GM18909 (cell line): ENCODE data around the gene DNMT3A.

Experiments
- ATAC-seq: cut with Tn5 transposase; IDR thresholded peaks from one replicate; pipeline ENCODE4 v1.9.1; 2021; ENCODE audit warnings: mild to moderate bottlenecking; ENCODE audit not compliant: unreplicated experiment, poor library complexity

Gene DNMT3A

DNA sequence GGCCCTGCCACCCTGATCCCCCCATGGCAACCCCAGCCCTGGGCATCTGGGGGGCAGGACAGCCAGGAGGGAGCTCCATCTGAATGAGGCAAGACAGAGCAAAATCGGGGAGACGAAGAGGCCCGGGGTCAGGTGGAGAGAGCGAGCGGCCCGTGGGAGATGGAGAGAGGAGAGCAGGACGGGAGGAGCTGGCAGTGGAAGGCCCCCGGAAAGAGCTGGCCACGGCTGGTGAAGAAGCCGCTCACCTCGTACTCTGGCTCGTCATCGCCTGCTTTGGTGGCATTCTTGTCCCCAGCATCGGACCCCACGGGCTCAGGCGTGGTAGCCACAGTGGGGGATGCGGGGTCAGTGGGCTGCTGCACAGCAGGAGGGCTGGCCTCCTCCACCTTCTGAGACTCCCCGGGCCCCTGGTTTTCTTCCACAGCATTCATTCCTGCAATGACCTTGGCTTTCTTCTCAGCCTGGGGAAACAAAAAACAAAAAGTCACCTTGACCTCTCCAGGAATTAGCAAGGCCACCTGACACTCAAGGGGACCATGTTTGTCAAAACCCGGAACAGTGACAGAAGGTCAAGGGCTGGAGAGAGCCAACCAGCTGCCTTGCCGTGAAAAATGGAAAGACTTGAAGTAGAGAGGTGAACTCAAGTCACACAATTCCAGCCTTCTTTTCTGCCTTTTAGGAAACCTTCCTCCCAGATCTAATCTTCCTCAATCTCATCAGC, 93.8 kb downstream of the DNMT3A start:
- ATAC-seq = no peak

DNA sequence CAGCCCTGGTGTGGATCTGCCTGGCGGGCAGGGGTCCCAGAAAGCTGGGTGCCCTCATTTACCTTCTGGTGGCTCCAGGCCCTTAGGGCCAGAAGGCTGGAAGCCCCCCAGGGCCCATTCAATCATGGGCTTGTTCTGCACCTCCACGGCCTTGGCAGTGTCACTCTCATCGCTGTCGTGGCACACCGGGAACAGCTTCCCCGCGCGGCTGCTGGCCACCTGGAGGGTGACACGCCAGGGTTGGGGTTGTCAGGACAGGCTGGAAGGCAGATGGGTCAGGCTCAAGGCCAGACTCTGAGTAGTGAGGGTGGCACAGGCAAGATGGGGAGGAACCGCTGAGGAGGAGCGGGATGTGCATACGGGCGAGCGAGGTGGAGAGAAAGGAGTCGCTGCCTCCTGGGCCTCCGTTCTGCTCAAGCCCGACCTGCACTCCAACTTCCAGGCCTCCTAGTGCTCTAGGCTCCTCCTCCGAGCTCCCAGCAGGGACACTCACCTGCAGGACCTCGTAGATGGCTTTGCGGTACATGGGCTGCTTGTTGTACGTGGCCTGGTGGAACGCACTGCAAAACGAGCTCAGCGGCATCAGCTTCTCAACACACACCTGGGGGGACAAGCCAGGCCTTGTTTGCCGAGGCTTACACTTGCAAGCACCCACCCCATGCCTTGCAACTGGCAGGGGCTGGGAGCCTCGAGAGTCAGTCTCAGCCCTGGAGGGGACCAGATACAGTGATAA, 95.0 kb downstream of the DNMT3A start:
- no peak for ATAC-seq

DNA sequence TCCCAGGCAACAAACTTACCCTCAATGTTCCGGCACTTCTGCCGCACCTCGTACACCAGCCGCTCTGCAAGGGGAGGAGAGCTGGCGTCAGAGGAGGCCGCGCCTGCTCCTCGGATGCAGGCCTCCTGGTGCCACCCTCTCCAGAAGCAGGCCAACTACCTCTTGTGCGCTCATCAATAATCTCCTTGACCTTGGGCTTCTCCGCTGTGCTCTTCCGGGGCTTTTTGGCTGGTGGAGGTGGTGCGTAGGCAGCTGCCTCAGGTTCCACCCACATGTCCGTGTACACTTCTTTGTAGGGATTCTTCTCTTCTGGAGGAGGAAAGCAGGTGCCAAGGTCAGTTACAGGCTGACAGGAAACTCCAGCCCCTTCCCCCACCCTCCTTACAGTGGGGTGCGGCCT, 95.7 kb downstream of the DNMT3A start:
- no peak for ATAC-seq

DNA sequence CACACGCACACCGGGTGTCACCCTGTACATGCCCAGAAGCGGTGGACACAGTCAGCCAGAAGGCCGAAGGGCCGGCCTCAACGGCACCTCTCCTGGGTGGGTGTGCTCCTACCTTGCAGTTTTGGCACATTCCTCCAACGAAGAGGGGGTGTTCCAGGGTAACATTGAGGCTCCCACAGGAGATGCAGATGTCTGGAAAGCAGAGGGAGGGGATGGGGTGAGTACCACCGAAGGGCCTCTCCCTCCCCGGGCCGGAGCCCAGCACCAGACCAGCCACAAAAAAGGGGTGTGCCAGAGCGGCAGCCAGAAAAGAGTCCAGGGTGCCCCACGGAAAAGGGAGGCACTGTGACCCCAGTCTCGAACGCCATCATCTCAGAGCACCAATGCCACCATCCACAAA, 96.6 kb downstream of the DNMT3A start:
- no peak for ATAC-seq

DNA sequence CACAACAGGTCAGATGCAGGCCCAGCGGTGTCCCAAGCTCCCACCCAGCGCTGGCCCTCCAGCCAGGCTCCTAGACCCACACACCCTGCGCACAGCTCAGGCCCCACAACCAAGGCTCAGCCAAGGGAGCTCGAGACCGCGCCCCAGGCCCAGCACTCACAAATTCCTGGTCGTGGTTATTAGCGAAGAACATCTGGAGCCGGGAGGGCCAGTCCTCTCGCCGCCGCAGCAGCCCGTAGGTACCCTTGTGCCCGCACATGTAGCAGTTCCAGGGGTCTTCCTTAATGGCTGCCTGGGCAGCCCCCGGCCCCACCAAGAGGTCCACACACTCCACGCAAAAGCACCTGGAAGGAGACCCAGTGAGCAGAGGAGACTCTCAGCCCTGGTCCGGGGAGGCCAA, 97.7 kb downstream of the DNMT3A start:
- no peak for ATAC-seq

DNA sequence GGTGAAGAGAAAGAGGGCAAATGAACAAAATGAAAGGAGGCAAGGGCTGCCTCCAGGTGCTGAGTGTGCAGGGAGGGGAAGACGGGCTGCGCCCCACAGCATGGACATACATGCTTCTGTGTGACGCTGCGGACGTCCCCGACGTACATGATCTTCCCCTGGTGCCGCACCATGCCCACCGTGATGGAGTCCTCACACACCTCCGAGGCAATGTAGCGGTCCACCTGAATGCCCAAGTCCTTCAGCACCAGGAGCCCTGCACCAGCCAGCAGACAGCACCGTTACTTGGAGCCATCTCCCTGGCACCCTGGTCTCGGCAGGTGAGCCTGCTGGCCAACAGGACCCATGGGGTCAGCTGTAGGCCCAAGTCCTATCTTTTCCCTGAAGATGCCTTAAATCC, 100.3 kb downstream of the DNMT3A start:
- no peak for ATAC-seq

DNA sequence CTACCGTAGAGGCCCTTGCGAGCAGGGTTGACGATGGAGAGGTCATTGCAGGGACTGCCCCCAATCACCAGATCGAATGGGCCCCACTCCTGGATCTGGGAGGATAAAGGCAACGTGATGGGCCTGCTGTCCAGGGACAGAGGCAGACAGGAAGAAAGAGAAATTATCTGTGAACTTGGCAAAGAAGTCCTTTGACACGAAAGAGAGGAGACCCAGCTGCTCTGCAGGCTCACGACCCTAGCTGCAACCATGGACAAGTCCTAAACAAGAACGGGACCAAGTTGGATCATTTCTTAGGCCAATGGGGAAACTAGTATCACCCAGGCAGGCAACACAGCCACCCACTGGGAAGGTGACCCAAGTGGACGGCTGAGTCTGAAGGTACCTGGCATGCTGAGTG, 101.1 kb downstream of the DNMT3A start:
- ATAC-seq = no peak

DNA sequence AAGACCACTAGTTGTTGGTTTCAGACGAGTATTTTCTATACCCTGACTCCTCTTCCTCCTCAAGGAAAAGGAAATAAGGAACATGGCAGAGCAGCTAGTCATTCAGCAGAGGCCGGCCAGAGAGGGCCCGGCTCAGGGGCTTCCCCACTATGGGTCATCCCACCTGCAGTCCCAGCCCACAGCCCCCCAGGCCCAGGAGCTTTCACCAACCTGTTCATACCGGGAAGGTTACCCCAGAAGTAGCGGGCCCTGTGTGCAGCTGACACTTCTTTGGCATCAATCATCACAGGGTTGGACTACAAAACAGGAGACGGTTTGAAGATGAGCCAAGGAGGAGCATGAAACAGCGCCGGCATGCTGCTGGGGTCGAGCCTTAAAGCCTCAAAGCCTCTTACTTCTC, 102.8 kb downstream of the DNMT3A start:
- ATAC-seq = no peak

DNA sequence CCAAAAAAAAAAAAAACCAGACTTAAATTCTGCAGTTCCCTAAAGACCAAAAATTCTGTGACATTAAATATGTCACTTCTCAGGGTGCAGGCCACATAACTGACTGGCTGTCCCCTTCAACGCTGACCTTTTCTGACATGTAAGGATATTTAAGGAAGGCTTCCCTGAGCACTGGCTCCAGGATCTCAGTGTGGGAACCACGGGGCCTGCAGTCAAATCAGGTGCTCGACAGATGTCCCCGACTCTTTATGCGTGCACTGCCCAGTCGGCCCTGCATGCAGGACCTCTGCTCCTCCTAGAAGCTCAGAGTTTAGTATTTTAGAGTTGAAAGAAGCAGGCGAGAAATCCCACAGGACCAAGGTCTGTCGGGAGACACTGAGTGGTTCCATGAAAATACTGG, 104.0 kb downstream of the DNMT3A start:
- no peak for ATAC-seq

DNA sequence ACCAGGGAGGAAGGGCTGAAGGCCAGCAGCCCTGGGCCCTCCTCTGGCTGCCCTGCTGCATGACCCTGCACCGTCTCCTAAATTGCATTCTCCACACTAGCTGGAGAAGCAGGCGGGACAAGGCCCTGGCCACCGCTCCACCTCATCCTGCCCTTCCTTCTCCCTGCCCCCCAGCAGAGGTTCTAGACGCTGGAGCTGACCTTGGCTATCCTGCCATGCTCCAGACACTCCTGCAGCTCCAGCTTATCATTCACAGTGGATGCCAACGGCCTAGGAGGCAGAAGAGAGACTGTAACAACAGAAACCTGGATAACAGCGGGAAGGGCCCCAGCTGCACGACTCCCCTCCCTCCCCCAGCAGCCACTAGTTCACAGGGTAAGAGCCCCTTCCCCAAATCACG, 105.0 kb downstream of the DNMT3A start:
- ATAC-seq = no peak

DNA sequence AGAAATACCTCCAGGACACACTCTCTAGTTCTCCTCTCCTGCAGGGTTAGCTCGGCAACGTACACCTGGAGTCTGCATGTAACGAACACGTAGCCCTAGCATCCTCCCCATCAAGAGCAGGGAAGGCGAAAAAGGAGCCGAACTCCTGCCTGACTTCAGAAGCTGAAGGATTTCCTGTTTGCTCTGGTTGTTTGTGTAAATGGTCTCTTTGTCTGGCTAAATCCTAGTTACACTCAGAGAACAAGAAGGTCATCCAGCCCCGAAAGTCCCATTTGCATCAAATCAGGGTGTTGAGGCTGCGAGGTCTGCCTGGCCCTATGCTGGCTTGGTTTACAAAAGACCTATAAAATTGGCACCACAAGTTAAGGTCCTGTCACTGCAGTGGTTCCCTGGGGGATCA, 107.0 kb downstream of the DNMT3A start:
- no peak for ATAC-seq

DNA sequence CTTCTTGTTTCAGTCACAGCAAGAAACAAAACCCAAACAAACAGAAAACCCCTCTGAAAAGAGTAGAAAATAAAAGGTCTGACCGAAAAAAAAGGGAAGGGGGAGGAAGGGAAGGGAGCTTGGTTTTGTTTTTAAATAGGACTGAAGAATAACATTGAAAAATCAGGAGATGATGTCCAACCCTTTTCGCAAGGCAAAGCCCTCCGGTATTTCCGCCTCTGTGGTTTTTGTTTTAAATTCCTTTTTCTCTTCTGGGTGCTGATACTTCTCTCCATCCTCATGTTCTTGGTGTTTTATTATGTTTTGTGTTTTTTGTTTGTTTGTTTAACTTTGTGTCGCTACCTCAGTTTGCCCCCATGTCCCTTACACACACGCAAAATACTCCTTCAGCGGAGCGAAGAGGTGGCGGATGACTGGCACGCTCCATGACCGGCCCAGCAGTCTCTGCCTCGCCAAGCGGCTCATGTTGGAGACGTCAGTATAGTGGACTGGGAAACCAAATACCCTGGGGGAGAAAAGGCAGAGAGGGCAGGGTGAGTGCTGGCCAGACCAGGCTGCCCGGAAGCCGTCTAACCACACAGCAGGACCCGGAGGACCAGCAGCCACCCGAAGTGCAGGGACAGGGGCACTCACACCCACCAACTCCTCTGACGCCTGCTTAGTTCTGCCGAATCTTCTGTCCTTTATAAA, 107.7 kb downstream of the DNMT3A start:
- no peak for ATAC-seq

DNA sequence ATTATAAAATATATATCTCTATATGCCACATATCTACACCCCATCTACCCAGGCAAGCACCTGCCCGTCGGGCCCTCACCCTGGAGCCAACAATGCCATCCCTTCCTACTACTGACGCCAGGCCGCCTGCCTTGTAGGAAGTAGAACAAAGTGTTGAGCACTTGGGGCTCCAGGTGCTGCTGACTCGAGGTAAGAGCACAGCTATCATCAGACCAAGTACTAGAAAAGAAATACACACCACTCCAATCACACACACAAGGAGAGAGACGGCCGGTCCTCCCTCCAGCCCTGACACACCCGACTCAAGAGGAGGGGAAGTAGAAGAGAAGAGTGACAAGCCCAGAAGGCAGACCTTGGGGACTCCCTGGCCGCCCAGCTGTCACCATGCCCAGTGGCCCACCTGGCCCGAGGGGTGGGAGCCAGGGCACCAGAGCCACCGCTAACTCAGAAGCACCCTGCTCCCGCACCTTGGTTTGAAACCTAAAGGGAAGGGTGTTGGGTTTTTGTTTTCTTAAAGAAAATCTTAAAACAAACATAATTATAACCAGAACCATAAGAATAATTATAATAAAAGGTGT, 109.4 kb downstream of the DNMT3A start:
- ATAC-seq = no peak

DNA sequence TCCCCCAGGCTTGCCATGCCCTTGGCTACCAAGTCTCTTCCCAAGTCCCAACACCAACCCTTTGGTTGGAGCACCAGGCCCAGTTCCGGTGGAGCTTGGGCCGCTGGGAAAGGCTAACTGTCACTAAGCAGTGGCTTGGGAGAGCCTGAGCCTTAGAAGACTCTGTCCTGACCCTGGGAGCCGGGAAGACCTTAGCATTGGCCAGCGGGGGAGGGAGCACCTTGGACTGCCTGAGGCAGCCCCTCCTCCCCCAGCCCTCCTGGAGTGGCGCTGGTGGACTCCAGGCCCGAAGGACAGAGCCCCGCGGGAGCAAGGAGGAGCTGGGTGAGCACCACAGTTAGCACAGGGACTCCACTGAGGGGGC, 110.8 kb downstream of the DNMT3A start:
- no peak for ATAC-seq

DNA sequence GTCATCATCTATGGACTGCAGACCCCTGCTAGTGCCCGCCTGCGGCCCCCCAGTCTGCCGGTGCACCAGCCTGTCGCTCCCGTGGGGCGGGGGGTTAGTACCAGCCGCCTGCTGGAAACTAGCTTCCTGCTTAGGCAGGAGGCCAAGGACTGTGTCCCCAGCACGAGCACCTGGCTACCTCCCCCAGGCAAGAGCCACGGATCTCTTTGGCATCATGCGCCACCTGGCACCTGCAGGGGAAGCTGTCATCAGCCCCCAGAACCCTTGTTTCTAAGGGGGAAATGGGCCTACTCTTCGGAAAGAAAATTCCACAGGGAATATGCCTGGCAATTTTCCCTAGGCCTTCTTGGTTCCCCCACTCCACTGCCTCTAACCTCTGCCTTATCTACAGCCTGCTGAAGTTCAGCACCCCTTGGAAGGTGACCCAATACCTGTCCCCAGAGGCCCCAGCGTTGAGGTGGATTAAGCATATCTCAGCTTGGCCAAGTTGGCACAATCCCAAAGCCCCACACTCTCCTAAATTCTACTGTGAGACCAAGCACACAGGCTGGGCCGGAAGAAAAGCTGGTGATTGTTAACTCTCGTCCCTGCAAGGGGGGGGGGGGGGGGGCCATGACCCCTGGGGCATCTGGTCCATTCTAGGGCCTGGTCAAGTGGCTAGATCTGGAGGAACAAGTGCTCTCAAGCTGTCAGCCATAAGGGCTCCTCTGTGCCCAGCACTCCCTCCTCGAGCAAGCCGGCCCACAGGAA, 111.4 kb downstream of the DNMT3A start:
- no peak for ATAC-seq

DNA sequence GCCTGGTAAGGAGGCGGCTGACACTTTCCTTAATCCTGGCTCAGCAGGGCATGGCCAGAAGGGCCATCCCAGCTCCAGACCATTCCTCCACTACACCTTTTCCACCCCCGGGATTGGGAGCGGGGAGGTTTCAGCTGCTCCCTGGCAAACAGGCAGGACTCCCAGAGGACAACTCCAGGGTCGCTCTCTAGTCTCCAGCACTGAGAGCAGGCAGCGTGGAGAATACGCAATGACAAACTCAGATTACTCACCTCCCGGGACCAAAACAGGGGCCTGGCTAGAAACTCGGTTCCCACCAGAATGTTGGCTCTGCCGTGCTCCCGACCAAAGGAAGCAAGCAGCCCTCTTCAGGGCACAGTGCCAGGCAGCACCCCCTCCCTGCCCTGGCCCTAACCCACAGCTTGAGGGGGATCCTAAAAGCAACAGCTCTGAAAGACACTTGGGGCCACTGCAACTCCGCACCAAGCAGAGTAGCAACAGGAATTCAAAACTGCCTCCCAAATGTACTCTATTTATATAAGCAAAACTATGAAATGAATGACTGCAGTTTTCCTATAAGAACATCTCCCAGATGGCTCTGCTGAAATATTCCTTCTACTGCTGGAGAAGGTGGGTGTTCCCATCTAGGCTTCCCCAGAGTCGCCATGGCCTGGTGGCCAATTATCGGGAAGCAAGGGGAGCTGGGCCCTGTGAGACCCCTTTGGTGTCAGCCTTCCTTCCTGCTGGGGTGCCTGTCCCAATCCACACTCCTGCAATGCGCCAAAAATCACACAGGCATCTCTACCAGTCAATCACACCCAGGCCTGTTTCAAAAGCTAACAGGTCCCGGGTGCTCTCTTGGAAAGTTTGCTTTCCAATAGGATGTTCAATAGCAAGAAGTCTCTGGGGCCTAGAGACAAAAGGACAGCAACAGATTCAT, 112.2 kb downstream of the DNMT3A start:
- no peak for ATAC-seq

DNA sequence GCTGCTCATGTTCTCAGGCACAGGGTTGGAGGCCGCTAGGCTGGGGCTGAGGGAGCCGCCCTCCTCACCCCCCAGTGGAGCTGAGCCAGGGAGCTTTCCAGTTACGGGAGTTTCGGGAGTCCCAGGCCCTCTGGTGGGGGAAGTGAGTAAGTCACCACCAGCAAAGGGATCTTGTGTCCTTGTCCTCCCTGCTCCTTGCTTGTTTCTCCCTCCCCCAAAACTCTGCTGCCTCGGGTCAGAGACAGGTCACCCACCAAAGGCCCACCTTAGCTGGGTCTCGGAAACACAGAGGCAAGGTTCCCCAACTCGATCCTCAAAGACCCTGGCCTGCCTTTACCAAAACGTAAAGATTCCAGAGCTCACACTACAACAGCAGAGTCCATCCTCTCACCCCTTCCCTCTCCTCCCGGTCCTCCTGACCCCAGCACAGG, 112.9 kb downstream of the DNMT3A start:
- ATAC-seq = no peak

DNA sequence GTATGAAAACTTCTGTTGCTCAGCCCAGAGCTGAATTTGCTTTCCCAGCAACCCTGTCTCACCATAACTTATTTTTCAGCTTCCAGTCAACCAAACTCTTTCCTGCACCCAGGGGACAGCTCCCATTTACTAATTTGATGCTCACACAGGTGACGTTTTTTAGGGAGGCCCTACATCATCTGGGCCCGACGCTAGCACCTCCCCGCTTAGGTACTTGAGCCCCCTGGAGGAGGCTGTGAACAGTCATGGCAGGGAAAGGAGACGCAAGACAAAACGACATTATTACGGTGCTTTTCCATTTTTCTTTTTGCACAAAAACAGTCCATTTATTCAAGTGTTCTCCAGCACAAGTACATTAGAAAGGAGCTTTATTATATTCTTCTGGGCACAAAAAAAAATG, 114.1 kb downstream of the DNMT3A start:
- ATAC-seq = no peak

DNA sequence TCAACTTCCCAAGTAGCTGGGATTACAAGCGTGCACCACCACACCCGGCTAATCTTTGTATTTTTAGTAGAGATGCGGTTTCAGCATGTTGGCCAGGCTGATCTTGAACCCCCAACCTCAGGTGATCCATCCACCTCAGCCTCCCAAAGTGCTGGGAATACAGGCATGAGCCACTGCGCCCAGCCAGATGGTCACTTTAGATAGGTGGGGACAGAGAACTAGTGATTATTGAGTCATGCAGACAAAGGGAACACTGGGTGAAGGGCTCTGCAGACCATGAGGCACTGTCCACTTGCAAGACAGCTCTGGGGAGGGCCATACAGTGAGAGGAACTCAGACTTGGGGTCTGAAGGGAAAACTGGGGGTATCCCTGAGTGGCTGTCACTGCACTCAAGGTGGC, 114.9 kb downstream of the DNMT3A start:
- no peak for ATAC-seq
